C4-2B (cell line): ENCODE results near the gene SMIM10.

Source experiments
- CTCF ChIP-seq: fragments of 450-650 bp; conservative IDR thresholded peaks from 2 replicates; pipeline ENCODE4 v1.5.1; 2017; ENCODE audit warnings: mild to moderate bottlenecking
- ZFX ChIP-seq: fragments of 450-650 bp; IDR thresholded peaks from 2 replicates; pipeline ENCODE4 v1.6.1; 2017

GRCh38 chrX:135010921-135011320 lies 20.1 kb downstream of the SMIM10 start:
- TF ChIP-seq CTCF (no peak), ZFX (no peak)
